GM21528 (cell line): ENCODE data around the gene TPGS1.

Experiments used
- ATAC-seq: cut with Tn5 transposase; IDR thresholded peaks from one replicate; pipeline ENCODE4 v1.9.1; 2021; ENCODE audit warnings: mild to moderate bottlenecking, moderate library complexity; ENCODE audit not compliant: unreplicated experiment, low FRiP score

TPGS1 gene

DNA sequence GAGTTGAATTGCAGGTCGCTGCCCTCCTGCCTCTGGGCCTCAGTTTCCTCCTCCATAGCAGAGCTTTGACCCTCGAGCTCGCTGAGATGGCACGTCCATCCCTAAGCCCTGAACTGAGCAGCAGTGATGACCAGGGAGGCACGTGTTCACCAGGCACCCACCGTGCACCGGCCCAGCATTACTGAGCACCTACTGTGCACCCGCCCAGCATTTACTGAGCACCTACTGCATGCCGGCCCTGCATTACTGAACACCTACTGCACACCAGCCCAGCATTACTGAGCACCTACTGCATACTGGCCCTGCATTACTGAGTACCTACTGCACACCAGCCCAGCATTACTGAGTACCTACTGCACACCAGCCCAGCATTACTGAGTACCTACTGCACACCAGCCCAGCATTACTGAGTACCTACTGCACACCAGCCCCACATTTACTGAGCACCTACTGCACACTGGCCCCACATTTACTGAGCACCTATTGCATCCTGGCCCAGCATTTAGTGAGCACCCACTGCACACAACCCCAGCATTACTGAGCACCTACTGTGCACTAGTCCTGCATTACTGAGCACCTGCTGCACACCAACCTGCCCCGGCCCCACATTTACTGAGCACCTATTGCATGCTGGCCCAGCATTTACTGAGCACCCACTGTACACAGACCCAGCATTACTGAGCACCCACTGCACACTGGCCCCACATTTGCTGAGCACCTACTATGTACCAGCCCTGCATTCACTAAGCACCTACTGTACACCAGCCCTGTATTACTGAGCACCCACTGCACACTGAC is 6.3 kb downstream of the TPGS1 start:
- no peak for ATAC-seq

DNA sequence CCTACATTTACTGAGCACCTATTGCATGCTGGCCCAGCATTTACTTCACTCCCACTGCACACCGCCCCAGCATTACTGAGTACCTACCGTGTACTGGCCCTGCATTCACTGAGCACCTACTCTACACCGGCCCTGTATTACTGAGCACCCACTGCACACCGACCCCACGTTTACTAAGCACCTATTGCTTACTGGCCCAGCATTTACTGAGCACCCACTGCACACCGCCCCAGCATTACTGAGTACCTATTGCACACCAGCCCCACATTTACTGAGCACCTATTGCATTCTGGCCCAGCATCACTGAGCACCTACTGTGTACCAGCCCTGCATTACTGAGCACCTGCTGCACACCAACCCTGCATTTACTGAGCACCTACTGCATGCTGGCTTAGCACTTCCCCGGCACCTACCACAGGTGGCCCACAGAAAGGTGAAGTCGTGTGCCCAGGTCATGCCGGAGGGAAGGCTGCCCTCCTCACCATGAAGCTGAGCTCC is 6.9 kb downstream of the TPGS1 start:
- no peak for ATAC-seq

DNA sequence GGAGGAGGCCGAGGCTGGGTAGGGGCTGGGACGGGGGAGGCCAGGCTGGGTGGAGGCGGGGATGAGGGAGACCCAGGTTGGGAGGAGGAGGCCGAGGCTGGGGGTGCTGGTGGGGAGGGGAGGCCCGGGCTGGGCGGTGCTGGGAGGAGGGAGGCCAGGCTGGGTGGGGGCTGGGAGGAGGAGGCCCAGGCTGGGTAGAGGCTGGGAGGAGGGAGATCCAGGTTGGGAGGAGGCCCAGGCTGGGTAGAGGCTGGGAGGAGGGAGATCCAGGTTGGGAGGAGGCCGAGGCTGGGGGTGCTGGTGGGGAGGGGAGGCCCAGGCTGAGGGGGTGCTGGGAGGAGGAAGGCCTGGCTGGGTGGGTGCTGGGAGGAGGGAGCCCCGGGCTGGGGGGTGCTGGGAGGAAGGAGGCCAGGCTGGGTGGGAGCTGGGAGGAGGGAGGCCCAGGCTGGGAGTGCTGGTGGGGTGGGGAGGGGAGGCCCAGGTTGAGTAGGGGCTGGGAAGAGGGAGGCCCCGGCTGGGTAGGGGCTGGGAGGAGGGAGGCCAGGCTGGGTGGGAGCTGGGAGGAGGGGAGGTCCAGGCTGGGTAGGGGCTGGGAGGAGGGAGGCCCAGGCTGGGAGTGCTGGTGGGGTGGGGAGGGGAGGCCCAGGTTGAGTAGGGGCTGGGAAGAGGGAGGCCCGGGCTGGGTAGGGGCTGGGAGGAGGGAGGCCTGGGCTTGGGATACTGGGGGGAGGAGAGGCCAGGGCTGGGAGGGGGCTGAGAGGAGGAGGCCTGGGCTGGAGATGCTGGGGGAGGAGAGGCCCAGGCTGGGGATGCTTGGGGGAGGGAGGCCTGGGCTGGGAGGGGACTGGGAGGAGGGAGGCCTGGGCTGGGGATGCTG is 10.7 kb downstream of the TPGS1 start:
- no peak for ATAC-seq

DNA sequence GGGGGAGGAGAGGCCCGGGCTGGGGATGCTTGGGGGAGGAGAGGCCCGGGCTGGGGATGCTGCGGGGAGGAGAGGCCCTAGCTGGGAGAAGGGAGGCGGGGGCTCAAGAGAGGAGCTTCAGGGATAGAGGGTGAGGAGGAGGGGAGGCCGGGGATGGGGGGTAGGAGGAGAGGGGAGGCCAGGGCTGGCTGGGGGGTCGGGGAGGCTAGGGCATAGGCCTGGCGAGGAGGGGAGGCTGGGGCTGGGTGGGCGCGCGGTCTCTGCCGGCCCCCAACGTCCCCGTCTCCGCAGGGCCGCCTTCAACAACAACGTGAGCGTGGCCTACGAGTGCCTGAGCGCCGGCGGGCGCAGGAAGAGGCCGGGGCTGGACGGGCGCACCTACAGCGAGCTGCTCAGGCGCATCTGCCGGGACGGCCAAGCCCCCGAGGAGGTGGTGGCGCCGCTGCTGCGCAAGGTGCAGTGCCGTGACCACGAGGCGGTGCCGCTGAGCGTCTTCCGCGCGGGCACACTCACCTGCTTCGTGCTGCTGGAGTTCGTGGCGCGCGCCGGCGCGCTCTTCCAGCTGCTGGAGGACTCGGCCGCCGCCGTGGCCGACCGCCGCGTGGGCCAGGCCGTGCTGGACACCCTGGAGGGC is 11.4 kb downstream of the TPGS1 start:
- no peak for ATAC-seq

DNA sequence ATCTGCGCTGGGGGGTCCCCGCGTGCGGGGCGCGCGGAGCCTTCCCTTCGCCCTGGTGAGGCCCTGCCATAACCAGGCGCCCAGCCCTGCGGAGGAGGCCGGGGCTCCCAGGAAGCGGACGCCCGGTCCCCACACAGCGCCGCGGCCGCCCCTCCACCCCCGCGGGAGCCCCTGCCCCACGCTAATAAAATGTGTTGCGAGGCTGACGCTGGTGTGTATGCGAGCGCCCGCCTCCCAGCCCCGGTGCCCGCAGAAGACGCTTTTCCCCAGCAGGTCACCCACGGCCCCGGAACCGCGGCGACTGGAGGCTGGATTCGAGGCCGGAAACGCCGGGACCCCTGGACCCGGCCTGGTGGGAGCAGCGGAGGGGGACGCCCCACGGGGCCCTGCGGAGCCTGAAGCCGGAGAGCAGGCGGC is 12.2 kb downstream of the TPGS1 start:
- no peak for ATAC-seq

DNA sequence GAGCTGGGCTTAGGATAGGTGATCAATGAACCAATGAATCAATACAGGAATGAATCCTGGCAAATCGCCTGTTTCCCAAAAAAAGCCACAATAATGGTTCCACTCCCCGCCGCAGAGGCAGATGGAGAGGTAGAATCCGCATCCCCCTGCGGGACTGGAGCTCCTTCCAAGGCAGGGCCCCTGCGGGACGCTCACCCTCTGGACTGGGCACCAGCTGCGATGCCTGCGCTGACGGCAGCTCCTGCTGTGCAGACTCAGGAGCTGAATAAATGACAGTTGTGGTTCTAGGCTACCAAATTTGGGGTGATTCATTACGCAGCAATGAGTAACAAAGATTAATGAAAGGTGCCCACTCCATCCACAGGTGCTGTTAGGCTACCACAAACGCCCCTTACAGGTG is 15.4 kb downstream of the TPGS1 start:
- no peak for ATAC-seq

DNA sequence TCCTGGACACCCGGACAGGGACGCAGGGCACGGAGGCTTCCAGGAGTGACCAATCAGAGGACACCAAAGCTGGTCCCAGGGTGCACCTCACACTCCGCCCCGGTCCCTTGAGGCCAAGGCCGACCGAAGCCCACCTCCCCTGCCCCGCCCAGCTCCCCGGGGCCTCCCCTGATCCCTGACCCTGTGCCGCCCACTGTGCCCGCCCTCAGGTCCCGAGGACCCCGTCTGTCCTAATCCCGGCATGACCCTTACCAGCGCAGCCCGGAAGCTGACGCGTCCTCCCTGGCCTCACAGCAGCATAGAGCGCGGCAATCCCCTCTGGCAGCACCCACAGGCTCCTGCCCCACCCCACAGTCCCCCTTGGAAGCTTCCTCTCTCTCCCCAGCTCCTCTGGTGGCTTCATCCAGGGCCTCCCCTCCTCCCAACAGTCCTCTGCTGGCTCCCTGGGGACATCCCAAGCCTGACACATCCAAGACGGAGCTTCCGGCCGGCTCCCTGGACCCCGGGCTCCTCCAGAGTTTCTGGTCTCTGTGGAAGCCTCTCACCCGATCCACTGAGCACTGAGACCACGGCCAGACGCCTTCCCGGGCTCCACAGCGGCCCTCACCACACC is 16.9 kb downstream of the TPGS1 start:
- ATAC-seq: no peak

DNA sequence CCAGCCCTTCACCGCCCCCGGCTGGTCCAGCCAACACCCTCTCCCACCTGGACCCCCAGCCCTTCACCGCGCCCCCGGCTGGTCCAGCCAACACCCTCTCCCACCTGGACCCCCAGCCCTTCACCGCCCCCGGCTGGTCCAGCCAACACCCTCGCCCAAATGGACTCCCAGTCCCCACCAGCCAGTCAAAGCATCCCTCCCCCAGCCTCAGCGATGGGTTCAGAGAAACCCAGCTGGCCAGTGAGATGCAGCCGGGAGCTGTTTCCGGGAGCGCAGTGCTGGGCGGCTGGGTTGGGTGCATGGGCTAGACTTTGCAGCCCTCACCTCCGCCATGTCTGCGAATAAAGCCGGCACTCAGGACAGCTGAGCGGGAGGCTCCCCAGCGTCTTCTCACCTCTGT is 17.7 kb downstream of the TPGS1 start:
- no peak for ATAC-seq

DNA sequence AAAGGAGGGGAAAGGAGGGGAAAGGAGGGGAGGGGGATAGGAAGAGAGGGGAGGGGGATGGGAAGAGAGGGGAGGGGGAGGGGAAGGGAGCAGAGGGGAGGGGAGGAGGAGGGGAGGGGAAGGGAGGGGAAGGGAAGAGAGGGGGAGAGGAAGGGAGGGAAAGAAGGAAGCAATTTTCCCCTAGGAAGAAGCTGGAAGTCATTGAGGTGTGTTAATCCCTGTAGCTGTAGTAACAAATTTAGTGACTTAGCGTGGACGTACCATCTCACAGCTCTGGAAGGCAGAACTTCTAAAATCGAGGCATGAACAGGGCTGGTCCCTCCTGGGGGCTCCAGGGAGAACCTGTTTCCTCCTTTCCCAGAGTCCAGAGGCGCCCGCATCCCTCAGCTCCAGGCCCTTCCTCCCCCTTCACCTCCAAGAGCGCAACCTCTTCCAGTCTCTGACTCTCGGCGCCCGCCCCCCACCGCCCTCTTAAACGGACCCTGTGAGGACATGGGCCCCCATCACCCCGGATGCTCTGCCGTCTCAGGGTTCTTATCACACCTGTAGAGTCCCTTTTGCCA is 18.6 kb downstream of the TPGS1 start:
- no peak for ATAC-seq

DNA sequence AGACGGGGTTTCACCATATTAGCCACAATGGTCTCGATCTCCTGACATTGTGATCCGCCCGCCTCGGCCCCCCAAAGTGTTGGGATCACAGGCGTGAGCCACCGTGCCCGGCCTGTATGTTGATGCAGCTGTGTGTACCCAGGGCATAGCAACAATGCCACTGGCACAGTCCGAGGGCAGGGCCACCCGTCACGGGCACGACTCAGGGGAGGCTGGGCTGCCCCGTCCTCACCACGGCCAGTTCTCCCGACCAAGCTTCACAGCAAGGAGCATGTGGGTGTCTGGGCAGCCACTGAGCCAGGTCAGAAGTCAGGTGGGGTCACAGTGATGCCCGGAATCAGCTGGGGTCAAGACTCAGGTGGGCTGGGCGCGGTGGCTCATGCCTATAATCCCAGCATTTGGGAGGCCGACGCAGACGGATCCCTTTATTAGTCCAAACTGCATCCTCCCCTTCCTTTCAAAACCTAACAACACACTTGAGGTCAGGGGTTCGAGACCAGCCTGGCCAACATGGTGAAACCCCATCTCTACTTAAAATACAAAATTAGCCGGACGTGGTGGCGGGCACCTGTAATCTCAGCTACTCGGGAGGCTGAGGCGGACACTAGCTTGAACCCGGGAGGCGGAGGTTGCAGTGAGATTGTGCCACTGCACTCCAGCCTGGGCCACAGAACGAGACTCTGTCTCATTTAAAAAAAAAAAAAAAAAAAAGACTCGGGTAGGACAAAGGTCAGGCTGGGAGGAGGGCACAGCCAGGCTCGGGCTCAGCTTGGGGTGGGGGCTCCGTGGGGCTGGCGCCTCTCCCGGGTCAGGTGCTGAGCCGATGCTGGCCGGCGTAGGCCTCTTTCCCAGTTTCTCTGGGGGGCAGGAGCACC is 23.1 kb downstream of the TPGS1 start:
- ATAC-seq: no peak

DNA sequence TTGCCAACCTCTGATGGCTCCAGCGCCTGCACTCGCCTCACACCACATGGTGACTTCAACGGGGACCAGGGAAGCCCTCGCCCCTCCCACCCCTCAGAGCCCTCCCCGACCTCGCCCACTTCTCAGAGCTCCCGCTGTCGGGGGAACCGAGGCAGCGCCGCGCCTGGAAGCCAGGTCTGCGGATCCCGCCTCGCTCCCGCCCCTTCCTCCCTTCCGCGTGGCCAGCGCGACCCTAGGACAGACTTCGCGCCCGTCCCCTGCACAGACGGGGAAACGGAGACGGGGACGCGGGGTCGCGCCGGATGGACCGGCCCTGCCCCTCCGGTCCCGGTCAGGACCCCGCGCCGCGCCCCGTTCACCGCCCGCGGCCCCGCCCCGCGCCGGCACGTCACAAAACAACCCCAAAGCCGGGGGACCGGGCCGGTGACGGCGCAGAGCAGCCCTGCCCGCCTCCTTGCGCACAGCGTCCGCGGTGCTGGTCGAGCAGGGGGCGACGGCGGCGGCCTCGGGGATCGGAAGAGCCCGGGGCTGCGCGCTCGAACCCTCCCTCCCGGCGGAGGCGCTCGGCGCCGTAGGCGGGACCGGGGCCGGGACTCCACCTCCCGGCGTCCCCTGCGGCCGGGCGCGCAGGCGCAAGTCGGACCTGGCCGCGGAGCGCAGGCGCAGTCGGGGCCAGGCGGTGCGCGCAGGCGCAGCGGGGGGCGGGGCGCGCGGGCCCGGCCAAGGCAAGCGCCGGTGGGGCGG is 23.9 kb downstream of the TPGS1 start:
- ATAC-seq: peak; percentile 66

DNA sequence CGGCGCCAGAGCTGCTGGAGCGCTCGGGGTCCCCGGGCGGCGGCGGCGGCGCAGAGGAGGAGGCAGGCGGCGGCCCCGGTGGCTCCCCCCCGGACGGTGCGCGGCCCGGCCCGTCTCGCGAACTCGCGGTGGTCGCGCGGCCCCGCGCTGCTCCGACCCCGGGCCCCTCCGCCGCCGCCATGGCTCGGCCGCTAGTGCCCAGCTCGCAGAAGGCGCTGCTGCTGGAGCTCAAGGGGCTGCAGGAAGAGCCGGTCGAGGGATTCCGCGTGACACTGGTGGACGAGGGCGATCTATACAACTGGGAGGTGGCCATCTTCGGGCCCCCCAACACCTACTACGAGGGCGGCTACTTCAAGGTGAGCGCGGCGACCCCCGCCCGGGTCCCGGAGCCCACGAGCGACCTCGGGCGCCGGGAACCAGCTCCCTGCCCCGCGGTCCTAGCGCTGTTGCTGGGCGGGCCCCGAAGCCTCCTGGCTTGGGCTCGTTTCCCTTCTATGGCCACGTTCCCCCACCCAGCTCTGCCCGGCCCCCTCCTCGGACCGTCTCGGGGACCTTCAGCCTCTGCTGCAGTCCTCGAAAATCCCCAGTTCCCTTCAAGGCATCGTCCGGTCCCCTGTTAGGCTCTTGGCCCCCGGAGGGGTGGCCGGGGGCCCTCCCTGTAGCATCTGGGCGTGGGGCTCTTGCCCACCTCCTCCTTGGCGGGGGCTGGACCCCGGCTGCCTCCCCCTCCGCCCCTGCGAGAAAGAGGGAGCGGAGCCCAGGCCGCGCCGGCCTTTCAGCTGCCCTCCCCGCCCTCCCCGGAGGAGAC is 24.7 kb downstream of the TPGS1 start, which contains the start of gene CDC34:
TSS of gene CDC34 (plus strand) at position 8 of the 808 bp plus-strand sequence. CDS start at position 180, 172 bp downstream.
- peak; percentile 8 for ATAC-seq

DNA sequence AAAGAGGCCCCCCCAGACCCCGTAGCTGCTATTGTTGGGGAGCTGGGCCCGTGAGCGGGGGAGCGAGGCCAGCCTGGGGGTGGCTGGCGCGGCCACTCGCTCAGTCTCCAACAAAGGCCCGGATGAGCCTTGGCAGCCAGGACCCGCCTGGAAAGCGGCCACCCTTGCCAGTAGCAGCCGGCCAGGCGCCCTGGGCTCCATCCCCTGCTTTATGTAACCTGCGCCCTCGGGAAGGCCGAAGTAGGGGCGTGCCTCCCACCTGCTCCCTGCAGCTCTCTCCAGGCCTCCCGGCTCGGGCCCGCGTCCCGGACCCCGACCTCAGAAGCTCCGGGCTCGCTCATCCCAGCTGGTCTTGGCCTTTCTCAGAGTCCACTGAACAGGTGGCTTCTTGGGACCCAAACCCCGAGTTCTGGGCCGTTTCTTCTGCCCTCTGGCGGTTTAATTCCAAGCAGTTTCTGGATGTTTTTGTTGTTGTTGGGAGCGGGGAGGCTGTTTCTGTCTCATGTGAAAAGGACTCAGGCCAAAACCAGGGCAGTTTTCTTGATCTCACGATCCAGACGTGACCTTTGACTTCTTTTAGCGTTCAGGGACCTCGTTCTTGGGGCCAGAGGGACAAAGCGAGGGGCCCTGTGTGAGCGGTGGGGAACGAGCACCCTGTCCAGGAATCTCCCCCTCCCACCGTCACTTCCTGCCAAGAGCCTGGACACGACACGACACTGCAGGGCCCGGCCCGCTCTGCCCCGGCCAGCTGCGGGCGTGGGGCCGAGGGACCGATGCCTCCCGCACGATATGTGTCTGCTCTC is 25.5 kb downstream of the TPGS1 start:
- ATAC-seq: peak; percentile 3

DNA sequence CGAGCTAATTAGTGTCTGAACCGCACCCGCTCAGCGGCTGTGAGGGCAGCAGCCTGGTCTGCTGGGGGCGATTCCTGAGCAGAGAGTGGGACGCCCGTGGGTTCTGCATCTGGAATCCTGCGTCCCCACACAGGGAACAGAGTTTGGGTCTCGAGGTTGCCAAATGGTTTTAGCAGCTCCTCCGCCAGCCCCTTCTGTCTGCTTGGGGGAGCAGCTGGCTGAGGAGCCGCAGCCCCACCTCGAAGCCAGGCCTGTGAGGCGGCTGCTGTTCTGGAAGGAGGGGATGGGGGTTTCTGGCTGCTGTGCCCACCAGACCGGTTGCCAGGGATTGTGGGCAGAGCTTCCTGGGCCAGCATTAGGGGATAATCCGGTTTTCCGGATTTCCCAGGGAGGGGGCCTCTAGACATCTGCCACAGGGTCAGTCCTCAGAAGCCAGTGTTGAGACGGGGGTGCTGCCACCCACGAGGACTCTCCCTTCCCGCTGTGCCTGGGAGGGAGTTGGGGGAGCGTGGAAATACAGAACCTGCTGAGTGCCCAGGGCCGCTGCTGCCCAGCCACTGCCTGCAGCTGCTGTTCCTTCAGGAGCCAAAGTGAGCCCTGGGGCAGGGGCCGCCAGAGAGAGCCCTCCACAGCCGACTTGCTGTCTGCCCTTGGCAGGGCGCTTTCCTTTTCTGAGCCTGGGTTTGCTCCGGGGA is 26.2 kb downstream of the TPGS1 start:
- no peak for ATAC-seq

DNA sequence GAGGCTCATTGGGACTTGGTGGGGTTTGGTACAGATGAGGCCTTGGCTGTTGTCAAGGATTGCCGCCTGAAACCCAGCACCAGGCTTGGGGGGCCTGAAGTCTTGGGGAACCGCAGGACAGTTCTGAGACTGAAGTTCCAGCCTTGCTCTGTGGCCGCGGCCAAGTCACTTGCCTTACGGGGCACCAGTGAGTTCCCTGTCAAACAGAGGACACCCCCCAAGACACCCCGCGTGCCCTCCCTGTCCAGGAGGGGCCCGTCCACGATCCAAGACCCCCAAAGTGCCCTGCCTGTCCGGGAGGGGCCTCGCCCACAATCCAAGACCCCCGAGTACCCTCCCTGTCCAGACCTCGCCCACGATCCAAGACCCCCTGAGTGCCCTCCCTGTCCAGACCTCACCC is 26.8 kb downstream of the TPGS1 start:
- ATAC-seq: no peak
